COR-L47 (cell line): ENCODE measurements around the gene ZNF609.

Experiments used
- DNase-seq: peaks from one replicate; lab custom pipeline; 2025; lab: John Stamatoyannopoulos, UW

Gene ZNF609

DNA sequence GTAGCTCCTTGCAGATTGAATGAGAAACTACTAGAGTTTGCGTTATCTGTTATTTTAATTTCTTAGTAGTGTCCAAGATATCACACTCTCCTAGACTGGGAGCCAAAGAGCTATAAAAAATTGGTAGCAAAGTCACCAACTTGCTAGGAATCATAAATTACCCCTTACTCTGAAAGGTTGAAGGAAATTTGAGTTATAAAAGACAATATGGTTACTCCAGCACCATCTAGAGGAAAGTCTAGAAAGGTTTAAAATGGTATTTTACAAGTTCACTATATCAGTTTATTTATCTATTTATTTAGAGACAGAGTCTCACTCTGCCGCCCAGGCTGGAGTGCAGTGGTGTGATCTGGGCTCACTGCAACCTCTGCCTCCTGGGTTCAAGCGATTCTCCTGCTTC, 193.4 kb downstream of the ZNF609 start:
- DNase-seq = peak; percentile 15

DNA sequence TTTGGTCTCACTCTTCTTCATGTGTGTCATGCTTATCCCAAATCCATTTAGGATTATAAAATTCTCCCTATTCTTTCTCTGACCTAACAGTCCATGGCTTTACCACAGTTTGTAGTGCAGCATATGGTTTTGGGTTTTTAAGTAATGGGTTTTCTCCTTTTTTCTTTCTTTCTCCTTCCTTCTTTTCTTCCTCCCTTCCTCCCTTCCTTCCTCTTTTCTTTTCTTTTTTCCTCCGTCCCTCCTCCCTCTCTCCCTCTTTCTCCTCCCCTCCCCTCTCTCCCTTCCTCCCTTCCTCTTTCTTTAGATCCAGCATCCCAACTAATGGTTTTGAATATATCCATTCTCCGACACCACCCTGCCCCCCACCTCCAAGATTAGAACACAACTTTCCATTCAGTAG, 196.1 kb downstream of the ZNF609 start:
- DNase-seq = no peak

DNA sequence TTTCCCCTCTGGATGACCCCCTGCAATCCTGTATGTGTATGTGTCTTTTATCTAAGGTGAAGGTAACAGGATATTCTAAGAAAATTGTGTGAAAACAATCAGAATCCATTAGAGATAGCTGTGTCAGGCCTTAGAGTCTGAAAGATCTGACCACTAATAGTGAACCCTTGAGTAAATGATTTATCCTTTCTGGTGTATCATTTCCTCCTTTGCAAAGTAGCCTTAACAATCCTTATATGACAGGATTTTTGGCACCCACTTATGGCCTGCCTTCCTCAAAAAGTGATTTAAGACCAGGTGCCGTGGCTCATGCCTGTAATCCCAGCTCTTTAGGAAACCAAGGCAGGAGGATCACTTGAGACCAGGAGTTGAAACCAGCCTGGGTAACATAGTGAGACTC, 204.8 kb downstream of the ZNF609 start:
- no peak for DNase-seq

DNA sequence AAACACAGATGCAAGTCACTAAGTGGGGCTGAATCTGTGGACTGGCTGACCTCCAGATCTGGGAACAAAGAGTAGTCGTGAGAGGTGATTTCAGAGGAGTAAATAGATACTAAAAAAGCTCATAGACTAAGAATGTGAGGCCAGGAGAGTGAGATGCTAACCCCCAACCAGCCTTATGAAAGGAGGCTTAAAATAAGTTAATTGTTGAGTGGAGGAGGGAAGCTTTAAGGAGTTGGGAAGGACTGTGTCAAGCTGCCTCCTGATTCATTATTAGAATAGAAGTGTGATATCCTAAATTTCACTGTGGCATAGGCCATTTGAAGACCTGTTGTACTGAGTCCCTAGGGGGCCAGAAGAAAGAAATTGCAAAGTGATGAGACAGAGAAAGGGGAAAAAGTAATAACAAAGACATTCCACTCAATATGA, 207.4 kb downstream of the ZNF609 start:
- no peak for DNase-seq

DNA sequence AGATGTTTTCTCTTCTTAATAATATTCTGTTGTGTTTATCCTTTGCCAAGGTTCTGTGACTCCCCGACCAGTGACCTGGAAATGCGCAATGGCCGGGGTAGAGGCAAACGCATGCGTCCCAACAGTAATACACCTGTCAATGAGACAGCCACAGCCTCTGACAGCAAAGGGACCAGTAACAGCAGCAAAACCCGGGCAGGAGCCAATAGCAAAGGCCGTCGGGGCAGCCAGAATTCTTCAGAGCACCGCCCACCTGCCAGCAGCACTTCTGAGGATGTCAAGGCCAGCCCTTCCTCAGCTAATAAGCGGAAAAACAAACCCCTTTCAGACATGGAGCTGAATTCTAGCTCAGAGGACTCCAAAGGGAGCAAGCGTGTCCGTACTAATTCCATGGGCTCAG, 213.5 kb downstream of the ZNF609 start:
- no peak for DNase-seq

DNA sequence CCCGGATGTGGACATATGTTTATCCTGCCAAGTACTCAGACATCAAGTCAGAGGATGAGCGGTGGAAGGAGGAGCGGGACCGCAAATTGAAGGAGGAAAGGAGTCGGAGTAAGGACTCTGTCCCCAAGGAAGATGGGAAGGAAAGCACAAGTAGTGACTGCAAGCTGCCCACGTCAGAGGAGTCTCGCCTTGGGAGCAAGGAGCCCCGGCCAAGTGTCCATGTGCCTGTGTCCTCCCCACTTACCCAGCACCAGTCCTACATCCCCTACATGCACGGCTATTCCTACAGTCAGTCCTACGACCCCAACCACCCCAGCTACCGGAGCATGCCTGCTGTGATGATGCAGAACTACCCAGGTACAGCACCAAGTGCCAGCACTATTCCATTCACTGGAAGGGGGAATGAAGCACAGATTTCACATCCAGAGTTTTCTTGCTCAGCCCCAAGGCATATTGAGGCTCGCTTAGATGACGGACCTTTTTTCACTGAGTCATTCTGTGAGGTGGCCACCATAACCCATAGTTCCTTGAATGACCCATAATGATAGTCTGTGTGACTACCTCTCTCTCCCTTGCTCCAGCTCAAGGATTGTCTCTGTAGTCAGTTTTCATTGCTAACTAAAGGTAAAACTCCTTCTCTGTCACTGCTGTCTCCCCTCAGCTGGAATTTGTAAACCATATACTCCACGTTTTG, 217.9 kb downstream of the ZNF609 start:
- no peak for DNase-seq

DNA sequence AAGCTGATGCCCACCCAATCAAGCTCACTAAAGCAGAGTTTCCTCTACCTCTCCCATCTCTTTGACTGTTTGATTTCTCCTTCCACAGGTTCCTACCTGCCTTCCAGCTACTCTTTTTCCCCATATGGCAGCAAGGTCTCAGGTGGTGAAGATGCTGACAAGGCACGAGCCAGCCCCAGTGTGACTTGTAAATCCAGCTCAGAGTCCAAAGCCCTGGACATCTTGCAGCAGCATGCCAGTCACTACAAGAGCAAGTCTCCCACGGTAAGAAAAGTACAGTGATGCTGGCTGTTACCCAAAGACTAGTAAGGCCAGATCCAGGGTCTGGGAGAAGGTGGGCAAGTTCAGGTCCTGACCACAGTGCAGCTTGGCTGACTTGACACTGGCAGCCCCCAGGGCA, 219.7 kb downstream of the ZNF609 start:
- no peak for DNase-seq

DNA sequence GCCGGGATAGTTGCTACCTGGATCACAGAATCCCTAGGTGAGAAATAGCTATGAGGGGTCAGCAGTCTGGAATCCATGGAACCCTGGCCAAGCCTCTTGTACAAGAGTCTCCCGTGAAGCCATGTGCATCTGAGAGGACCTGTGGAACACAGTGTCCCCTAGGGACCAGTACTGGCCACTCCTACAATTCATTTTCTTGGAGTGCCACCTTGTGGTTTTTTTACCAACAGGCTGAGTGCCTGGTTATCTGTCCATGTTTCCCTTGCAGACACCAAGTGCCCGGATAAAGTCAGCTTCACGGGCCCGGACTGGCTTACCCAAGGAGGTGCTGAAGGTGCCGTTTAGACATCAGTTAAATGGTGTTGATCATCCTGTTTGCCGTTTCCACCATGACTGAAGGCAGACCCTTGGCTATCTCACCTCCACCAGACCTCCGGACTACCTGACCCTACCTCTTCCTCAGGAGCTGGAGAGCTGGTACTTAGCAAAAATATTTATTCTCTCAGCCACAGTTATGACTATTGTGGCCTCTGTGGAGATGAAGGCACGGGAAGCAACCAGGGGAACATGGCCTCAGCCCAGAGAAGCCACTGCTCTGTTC, 221.1 kb downstream of the ZNF609 start:
- peak; percentile 75 for DNase-seq

DNA sequence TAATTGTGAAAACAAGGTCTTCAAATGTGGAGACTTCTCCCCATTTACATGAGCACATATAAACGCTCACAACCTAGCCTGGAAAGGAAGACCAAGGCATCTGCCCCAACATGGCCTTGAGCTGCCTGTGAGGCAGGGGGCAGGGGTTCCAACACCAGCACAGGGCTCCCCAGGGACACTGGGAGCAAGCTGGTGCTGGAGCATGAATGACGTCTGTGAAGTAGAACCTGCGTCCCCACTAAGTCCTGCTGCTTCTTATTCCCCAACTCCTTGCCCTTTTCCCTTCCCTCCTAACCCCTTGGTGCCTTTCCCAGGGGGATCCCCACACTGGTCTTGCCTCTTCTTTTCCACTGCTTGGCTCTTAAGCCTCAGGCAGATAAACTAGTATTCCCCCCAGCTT, 221.9 kb downstream of the ZNF609 start:
- DNase-seq = no peak

DNA sequence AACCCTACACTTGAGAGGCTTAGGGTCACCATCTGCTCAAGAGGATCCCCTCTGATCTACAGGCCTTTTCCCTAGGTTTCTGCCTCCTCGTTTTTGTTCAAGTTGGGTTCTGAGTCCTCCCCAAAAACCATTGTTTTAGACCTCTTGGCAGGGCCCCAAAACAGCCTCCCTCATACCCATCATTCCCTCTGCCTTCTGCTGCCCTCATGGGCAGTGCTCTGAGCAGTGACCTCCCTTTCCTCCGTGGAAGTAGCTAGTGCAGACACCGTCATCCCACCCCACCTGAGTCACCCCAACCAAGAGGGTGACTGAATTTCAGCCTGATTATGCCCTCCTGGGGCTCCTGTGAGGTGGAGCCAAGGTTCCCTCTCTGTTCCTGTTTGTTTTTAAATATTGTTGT, 223.0 kb downstream of the ZNF609 start:
- DNase-seq = no peak

DNA sequence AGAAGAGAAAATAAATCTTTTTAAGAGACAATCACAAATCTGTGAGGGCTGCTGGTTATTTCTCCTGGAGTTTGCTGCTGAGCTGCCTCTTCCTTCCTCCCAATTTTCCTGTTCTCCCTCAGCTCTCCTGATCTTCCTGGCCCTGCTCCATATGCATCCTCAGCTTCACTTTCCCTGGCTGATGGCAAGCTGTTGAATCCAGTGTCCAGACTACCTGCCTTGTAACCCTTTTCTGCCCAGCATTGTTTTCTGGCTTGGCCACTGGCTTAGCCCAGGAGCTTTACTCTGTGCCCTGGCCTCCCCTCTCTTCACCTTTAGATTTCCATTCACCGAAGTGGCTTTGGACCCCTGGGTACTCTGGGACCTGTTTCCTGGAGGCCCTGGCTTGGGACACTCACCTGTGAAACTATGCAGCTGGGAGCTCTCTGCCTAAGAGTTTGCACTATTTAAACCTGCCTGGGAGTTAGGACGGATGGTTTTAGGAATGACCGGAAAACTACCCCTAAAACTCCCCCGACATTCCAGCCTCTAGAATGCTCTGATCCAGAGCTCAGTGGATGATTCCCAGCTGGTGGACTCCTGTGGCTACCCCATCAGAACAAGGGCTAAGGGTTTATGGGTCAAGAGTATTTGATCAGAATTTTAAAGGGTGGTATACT, 225.0 kb downstream of the ZNF609 start:
- no peak for DNase-seq

DNA sequence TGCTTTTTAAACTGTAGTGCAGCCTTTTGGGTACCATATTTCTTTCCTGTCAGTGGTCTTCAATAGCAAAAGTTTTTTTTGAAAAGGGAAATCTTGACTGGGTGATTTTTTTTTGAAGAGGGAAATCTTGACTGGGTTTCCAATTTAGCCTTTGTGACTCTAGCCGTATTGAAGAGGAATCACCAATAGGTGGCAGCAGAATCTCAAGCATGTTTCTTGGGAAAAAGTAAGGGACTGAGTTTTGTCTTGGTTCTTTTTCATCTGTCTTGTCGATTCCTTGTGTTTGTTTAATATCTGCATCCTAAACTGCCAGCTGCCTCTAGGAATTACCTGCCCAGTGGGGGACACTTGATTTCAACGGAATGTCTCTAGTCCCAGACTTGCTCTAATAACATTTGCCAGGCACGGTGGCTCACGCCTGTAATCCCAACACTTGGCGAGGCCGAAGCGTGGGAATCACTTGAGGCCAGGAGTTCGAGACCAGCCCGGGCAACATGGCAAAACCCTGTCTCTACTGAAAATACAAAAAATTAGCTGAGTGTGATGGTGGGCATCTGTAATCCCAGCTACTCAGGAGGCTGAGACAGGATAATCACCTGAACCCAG, 225.9 kb downstream of the ZNF609 start:
- peak; percentile 25 for DNase-seq

DNA sequence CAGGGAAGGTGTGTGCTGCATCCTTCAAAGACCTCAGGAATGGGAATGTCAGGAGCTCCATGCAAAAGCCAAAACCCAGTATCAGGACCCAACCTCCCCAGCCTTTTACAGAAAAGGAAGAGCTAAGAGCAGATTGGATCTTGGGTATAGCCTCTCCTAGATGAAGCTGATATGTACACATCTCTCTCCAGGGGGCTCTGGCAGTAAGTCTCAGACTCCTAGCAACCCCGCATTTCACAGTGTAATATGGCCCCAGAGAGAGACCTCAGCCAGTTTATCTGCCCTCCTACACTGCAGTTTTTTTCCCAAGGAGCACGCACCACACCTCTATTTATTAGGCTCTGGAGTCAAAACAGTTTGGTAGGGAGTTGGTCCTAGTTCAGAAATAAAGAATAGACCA, 226.8 kb downstream of the ZNF609 start:
- DNase-seq = peak; percentile 15

DNA sequence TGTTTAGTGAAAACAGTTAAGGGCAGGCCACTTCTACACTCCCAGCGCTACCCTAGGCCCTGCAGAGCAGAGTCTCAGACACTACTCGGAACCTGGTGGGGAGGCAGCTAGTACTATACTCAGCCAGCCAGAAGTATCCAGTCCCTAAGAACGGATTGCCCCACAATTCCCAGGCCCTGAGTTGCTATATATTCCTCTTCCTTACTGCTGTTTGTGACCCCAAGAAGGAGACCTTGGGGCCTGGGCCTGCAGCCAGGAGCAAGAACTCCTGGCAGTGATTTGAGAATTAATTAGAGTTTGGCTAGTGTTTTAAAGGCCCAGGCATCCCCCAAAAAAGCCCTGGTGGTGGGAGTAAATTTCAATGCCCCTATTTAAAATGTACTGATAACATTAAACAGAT, 227.3 kb downstream of the ZNF609 start:
- no peak for DNase-seq

DNA sequence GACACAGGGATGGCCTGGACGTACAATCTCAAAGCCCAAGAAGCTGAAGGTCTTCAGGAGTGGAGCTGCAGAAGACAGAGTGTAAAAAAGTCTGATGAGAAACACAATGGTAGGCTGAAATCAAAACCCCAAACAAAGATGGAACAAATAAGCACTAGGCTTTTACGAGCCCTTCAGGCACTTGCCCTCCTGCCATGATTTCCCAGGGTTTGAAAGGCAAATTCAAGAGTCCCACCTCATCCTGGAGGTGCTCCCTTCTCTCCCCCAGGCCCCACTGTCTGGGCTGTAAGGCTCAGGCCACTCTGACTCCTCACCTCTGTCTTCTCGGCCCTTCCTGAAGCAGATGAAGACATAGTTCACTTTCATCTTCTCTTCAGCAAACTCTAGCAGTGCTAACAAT, 228.4 kb downstream of the ZNF609 start:
- DNase-seq = no peak

DNA sequence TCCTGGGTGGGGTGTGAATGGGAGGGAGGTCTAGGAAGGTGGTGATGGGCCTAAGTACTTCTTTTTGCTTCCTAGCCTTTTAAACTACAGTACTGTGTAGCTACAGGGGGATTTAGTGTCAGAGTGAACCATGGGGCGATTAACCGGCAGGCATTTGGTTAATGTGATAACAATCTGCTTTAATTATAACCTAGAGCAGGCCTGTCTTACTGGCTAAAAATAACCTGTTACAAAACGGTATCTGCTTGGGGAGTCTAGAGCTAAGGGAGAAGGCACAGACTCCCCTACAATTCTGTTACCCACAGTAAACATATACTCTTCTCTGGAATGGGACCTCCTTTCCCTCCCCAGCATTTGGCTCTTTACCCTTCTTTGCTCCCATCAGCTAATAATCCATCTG, 229.6 kb downstream of the ZNF609 start:
- no peak for DNase-seq

DNA sequence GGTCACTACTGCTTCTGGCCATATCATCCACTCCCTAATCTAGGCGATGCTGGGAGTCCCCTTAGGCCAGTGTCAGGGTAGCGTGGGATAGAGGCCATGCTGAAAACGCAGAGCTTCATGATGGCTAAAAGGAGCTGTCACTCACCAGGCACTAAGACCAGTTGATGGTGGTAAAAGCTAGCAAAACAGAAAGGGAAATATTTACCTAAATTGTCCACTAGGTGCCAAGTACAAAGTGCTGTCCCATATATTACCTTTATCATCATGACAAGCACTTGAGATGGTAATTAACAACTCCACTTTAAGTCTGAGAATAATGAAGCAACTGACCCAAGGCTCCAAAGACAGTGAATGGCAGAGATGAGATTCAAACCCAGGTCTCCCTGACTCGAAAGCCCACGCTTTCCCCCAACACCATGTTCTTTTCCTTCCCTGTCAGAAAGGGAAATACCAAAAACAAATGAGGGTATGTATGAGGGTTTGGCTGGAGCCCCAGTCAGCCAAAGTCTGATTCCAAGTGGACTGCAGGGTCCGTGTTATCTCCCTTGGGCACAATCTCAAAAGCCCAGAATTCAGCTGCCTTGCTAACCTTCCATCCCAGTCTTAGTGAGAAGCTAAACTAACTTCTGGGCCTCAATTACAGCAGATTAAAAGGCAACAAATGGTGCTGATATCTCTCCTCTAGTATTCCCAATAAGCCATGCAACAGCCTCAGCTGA, 230.4 kb downstream of the ZNF609 start:
- no peak for DNase-seq

DNA sequence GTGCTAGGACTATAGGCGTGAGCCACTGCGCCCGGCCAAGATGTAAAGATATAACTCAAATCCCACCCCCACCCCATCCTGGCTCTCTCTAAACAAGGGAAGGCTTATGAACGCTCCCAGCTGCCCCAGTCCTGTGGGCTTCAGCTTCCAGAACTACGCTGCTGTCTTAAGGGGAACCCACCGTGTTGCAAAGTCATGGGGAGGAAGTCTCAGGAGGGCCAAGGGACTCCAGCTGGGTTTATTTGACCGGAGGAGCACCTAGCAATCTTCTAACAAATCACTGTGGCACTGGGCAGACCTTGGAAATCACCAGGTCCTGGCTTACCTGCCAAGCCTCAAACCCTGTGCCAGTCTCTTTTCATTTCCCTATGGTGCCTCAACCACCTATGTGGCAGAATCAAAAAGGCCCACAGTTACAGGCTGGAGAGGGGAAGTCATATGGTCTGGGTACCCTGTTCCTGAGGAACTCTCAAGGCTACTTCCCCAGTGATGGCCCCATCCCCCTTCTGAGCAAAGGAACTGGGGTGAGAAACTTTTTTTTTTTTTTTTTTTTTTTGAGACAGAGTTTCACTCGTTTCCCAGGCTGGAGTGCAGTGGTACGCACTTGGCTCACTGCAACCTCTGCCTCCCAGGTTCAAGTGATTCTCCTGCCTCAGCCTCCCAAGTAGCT, 231.7 kb downstream of the ZNF609 start:
- no peak for DNase-seq

DNA sequence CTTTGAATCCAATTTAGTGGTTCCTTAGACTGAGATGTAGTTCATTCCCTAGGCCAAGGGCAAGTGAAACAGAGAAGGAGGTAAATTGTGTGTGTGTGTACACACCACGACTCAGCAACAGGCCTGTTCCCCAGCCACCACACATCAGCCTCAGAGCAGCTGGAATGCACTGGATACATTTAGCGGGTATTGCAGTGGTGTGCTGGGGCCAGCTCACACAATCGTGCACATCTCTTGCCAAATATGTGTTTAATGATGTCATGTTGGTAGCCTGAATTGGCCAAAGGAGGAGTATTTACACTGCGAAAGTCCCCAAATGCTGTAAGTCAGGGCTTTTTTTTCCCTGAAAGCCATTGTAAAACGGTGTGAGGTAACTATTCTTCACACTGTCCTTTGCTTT, 232.8 kb downstream of the ZNF609 start:
- DNase-seq = no peak

DNA sequence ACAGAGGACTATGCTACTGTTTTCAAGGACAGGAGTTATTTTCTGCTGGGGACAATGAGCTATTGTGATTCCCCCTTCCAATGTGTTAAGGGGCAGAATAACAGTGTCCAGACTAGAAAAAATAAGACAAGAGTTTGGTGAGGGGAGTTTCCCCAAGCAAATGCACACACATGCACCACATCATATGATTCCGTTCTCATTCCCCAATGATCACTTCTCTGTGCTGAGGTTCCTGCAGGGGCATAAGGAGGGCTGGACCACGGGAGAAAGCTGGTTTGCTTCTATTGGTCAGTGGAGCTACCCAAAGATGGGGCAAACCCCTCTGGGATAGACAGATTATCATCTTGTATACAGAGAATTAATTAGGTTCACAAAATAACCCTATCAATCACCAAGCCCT, 234.4 kb downstream of the ZNF609 start:
- no peak for DNase-seq

DNA sequence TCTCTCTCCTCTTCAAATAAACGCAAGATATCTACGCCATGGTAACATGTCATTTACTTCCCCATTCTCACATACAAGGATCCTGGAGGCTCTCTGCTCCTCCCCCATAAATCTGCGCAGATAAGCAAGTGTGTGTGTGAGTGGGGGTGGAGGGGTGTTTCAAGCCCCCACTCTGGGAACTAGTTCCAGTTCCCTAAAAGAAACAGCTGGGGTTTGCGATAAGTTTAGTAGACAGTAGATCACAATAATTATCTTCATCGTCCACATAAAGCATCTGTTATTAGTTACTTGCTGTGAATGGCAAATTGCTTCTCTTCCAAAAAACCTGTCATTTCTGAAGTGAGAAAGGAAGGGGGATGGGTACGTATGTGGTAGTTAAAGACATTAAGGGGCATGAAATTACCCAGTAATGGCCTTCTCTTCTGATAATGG, 235.2 kb downstream of the ZNF609 start:
- DNase-seq = no peak

DNA sequence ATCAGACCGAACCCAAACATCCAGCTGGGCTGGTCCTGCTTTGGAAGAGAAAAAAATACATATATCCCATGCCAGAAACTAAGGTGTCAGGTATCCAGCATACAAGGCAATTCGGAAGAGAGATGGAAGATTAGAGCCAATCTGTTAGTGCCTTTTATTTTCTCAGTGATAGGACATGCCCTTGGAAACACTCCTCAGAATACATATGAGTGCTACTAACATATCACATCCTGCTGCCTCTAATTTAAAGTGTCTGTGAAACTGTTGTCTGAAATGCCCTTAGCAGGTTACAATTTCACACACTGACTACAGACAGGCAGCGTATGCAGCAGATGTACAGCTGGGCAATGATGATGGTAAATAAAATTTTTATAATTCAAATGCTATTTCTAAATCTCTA, 236.1 kb downstream of the ZNF609 start:
- DNase-seq = no peak
